Adipocyte (in vitro differentiated cells): ENCODE measurements around the gene GJA10.

Source experiments
- DNase-seq: peaks from one replicate; pipeline ENCODE4 v3.0.0-alpha.2; 2015; ENCODE audit warnings: low read depth
- H3K27me3 ChIP-seq: replicated peaks from 2 replicates; pipeline ENCODE4 v1.7.0; 2013; ENCODE audit warnings: mild to moderate bottlenecking, low read length, moderate library complexity; ENCODE audit not compliant: control insufficient read depth, insufficient read depth
- H3K36me3 ChIP-seq: 2 replicates; pipeline ENCODE4 v1.7.0; 2013; ENCODE audit warnings: low read length, mild to moderate bottlenecking, moderate library complexity; ENCODE audit not compliant: control insufficient read depth, insufficient read depth, severe bottlenecking
- H3K4me1 ChIP-seq: 2 replicates; pipeline ENCODE4 v1.7.0; 2013; ENCODE audit warnings: mild to moderate bottlenecking, low read length, moderate library complexity; ENCODE audit not compliant: control insufficient read depth, insufficient read depth
- H3K4me3 ChIP-seq: 2 replicates; pipeline ENCODE4 v1.7.0; 2013; ENCODE audit warnings: mild to moderate bottlenecking, low read length, moderate library complexity
- H3K9ac ChIP-seq: 2 replicates; pipeline ENCODE4 v1.7.0; 2013; ENCODE audit warnings: mild to moderate bottlenecking, low read length, moderate library complexity
- H3K9me3 ChIP-seq: 2 replicates; pipeline ENCODE4 v1.7.0; 2013; ENCODE audit warnings: mild to moderate bottlenecking, low read length, moderate library complexity; ENCODE audit not compliant: control insufficient read depth

The GJA10 gene

GRCh38 chr6:89936177-89936576 lies 41.9 kb downstream of the GJA10 start:
- Histone ChIP-seq H3K4me1 (peaks cover 10% of the 10 kb centered on the region), H3K27me3 (no peaks in the 10 kb centered on the region), H3K36me3 (no peaks in the 10 kb centered on the region), H3K9ac (no peak overlapping the region), H3K9me3 (no peaks in the 10 kb centered on the region), H3K4me3 (no peak overlapping the region)
- no peak for DNase-seq

DNA sequence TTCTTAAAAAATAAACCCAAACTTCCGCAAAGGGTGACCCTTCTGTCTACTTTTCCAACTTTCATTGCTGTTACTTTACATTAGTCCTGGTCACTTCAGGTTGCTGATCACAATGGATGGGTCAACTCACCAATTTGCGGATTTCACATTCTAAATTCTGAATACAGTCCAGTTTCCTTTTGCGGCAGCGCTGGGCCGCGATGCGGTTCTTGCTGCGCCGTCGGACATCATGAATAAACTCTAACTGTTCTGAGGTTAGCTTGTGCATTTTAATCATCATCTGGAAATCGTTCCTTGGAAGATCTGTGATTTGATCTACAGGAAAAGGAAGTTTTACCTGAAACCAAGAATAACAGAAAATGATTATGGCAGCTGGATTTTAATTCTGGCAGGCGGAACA lies 43.7 kb downstream of the GJA10 start:
- Histone ChIP-seq H3K9ac (no peak overlapping the region), H3K36me3 (no peaks in the 10 kb centered on the region), H3K4me1 (peaks cover 20% of the 10 kb centered on the region), H3K27me3 (no peaks in the 10 kb centered on the region), H3K4me3 (no peak overlapping the region), H3K9me3 (no peaks in the 10 kb centered on the region)
- DNase-seq: no peak

GRCh38 chr6:89939144-89939543 lies 44.9 kb downstream of the GJA10 start:
- Histone ChIP-seq H3K9me3 (no peaks in the 10 kb centered on the region), H3K9ac (no peak overlapping the region), H3K4me1 (peaks cover 20% of the 10 kb centered on the region), H3K4me3 (no peak overlapping the region), H3K36me3 (no peaks in the 10 kb centered on the region), H3K27me3 (no peaks in the 10 kb centered on the region)
- DNase-seq: no peak

GRCh38 chr6:89940225-89941027 lies 46.2 kb downstream of the GJA10 start:
- no peak overlapping the region for H3K4me3 ChIP-seq
- H3K27me3 ChIP-seq: no peaks in the 10 kb centered on the region
- H3K4me1 ChIP-seq: peaks cover 20% of the 10 kb centered on the region
- DNase-seq: peak; percentile 91
- H3K9me3 ChIP-seq: no peaks in the 10 kb centered on the region
- H3K36me3 ChIP-seq: no peaks in the 10 kb centered on the region
- peak overlapping the region; percentile 11 for H3K9ac ChIP-seq

GRCh38 chr6:89941031-89941762 lies 46.9 kb downstream of the GJA10 start:
- Histone ChIP-seq H3K27me3 (no peaks in the 10 kb centered on the region), H3K4me1 (peaks cover 20% of the 10 kb centered on the region), H3K9ac (peak overlapping the region; percentile 0), H3K9me3 (no peaks in the 10 kb centered on the region), H3K36me3 (no peaks in the 10 kb centered on the region), H3K4me3 (no peak overlapping the region)
- DNase-seq: no peak

DNA sequence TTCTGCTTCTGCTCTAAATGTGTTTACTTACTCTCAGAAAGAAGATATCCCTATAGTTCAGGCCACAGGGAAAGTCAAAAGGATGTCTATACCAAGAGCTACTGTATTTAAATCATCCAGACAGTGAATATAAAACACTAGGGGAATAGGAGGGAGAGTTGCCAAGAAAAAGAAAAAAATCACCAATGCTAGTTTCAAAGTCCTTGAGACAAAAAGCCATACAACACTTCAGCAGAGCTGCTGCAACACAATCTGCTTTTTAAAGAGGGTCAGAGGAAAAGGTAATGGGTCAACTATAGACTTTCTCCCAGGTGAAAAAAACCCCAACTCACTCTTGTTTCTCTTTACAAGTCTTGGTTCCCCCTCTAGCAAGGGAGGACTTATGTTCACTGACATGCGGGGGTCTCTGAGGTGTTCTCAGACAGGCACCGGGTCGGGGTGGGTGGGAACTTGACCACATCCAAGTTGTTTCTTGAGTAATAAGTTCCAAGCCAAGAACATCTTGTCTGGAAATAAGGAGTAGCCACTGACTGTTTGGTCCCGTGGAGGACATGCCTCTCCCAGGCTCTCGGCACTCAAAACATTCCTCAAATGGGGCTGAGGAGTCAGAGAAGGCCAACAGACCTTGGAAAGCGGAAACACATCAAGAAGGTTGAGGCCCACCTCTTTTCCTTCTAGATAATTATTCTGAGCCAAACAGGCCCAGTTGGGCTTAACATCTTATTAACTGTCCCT lies 47.7 kb downstream of the GJA10 start:
- peaks cover 20% of the 10 kb centered on the region for H3K4me1 ChIP-seq
- no peak overlapping the region for H3K4me3 ChIP-seq
- H3K27me3 ChIP-seq: no peaks in the 10 kb centered on the region
- DNase-seq: no peak
- H3K9me3 ChIP-seq: no peaks in the 10 kb centered on the region
- H3K36me3 ChIP-seq: no peaks in the 10 kb centered on the region
- H3K9ac ChIP-seq: no peak overlapping the region

DNA sequence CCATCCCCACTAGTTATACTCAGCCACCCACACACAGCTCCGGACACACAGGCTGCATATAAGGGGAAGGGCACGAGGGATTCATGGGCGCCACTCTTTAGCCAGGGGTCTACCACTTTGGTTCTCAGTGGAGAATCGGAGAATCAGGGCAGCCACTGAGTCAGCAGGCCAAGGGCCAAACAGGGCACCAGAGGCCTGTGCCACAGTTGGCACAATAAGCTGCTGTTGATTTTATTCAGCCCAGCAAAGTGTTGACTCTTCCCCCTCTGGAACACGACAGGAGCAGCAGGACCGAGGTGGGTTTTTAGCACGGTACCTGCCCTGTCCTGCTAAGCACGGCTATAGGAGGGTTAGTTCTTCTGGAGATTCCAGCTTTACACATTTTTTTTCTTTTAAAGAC lies 48.3 kb downstream of the GJA10 start:
- Histone ChIP-seq H3K36me3 (no peaks in the 10 kb centered on the region), H3K9me3 (no peaks in the 10 kb centered on the region), H3K4me1 (peaks cover 20% of the 10 kb centered on the region), H3K4me3 (no peak overlapping the region), H3K9ac (no peak overlapping the region), H3K27me3 (no peaks in the 10 kb centered on the region)
- no peak for DNase-seq

DNA sequence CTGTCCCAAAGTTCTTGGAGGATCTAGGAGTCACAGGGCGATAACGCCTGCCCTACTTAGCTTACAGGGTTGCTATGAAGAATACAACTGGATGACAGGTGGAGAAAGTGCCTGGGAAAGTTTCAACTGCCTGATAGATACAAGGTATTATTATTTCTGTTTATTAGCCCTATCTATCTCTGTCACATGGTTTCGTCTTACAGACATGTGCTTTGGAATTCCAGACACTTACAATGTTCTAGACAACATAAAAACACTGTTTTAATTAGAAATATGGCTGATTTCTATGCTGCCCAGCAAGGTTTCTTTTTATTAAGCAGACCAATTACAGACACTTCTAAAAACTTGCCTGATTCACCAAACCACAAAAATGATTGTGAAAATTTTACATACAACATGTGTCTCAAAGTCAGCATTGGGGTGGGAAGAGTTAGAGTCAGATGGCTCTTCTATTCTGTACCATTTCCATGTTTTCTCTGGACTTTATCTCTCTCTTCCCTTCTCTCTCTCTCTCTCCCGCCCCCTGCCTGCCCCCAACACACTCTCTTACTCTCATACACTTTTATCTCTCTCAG lies 50.0 kb downstream of the GJA10 start:
- Histone ChIP-seq H3K9ac (no peak overlapping the region), H3K4me1 (peaks cover 20% of the 10 kb centered on the region), H3K9me3 (no peaks in the 10 kb centered on the region), H3K36me3 (no peaks in the 10 kb centered on the region), H3K4me3 (no peak overlapping the region), H3K27me3 (no peaks in the 10 kb centered on the region)
- no peak for DNase-seq

DNA sequence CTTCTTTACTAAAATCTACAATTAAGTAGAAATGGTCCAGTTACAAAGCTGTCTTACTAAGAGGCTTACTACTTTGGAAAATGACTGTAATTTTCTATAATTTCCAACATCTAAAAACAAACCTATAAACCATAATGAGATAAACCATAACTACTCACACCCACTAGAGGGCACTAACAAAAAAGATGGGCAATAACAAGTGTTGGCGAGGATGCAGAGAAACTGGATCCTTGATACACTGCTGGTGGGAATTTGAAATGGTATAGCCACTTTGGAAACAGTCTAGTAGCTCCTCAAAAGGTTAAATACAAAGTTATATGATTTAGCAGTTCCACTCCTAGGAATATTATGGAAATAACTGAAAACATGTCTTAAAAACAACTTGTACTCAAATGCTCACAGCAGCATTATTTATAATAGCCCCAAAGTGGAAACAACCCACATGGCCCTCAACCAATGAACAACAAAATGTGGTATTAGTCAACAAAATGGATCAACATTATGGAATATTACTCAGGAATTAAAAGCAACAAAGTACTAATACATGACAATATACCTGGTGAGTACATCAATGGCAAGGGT lies 50.6 kb downstream of the GJA10 start:
- DNase-seq: no peak
- Histone ChIP-seq H3K9me3 (no peaks in the 10 kb centered on the region), H3K27me3 (no peaks in the 10 kb centered on the region), H3K36me3 (no peaks in the 10 kb centered on the region), H3K4me3 (no peak overlapping the region), H3K4me1 (peaks cover 20% of the 10 kb centered on the region), H3K9ac (no peak overlapping the region)
